HG03378 (cell line): ENCODE data around the gene CRAMP1.
"Not testable (repeated sequence)": the region's sequence is repeated elsewhere in the genome, so short reads cannot be mapped to it uniquely, and the experiment has no call there.

ENCODE experiments used
- ATAC-seq: cut with Tn5 transposase; IDR thresholded peaks from one replicate; pipeline ENCODE4 v1.9.1; 2021; ENCODE audit warnings: mild to moderate bottlenecking, moderate library complexity; ENCODE audit not compliant: unreplicated experiment

CRAMP1 gene

DNA sequence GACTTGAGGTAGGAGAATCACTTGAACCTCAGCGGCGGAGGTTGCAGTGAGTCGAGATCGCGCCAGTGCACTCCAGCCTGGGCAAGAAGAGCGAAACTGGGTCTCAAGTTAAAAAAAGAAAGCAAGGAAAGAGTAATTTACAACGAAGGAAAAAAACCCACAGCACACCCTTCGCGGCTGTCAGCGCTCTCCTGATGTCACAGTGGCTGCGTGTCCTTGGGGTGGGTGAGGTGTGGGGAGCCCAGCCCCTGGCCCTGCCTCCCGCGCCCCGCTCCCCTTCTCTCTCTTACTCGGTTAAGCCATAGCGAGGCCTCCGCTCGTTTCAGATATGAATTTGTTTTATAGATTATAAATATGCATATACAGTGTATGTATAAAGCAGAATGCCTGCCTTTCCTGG lies 65.2 kb downstream of the CRAMP1 start:
- no peak for ATAC-seq

DNA sequence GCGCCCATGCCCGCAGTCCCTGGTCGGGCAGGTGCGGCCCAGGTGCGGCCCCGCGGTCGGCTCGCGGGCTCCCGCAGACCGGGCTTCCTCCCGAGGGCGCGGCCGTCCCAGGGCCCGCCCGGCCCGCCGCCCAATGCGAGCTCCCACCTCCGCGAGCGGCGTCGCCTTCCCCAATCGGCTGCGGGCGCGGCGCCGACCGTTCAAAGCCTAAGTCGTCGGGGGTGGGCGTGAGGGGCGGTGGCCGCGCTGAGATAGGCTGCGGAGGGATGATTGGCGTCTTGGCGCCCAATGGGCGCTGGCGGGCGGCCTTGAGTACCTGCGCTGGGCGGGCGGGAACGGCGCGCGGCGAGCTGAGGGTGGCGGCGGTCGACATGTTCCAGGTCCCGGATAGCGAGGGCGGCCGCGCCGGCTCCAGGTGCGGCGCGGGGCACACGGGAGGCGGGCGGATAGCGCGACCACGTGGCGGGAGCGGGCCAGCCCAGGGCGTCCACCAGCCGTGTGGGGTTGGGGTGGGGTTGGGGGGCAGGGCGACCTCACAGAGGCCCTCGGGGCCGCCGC lies 65.9 kb downstream of the CRAMP1 start, which contains the start of gene JPT2:
TSS of gene JPT2 (plus strand) at position 338 of the 558 bp plus-strand sequence. CDS start at position 372, 34 bp downstream.
- ATAC-seq: peak; percentile 79

DNA sequence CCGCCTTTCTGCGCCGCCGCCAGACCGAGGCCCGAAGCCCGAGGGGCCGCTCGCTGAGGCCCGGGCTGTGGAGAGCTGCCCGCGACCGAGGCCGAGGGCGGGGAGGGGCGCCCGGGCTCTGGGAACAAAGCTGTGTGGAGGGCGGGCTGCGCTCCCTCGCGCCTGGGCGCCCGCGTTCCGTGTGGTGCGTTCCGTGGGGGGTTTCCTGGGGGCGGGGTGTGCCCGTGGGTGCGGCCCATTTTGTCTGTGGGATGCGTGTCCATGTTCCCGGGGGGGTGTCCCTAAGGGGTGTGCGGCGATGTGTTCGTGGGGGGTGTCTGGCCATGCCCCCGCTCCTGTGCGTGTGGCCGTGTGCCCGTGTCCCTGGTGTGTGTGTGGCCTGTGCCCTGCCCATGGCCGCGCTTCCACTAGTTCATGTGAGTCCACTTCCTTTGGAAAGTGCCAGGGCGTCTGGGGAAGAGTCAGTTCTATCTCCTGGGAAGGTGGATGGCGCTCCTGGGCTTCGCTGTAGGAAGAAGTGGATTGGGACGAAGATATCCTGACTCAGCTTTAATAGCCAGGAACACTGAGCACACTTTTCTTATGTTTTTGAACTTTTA lies 66.4 kb downstream of the CRAMP1 start:
- ATAC-seq: no peak

DNA sequence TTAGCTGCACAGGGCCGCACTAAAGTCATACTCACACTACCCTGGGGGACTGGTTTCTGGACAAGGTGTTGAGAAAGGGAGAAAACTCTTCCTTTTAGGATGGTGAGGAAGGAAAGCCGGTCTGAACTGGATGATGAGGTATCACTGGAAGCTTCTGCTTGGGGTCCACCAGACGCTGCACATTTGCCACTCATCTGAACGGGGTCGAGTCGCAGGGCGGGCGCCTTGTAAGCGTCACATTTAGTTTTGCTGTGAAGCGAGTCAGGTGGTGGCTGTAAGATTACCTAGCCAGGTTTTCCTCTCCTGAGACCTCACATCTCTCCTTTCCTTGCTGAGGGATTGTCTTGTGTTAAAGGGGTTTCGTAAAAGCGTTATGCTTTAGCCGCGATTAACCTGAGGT lies 68.2 kb downstream of the CRAMP1 start:
- no peak for ATAC-seq

DNA sequence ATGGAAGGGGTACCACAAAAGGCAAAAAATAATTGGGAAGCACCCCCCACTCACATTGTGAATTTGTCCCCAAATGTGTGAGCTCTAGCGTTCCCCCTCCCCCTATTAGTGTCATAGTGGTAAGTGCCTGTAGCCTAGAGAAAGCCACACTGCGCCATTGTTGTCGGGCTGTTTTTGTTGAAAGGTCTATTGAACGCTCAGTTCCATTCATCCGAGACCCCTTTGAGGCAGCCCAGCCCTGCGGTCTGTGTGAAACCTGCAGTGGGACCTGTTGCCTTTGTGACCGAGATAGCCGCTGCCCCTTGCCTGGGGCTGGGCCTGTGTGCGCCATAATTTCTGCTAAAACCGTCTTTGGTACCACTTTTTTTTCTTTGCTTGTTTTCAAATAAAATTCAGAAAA lies 68.9 kb downstream of the CRAMP1 start:
- ATAC-seq: no peak

DNA sequence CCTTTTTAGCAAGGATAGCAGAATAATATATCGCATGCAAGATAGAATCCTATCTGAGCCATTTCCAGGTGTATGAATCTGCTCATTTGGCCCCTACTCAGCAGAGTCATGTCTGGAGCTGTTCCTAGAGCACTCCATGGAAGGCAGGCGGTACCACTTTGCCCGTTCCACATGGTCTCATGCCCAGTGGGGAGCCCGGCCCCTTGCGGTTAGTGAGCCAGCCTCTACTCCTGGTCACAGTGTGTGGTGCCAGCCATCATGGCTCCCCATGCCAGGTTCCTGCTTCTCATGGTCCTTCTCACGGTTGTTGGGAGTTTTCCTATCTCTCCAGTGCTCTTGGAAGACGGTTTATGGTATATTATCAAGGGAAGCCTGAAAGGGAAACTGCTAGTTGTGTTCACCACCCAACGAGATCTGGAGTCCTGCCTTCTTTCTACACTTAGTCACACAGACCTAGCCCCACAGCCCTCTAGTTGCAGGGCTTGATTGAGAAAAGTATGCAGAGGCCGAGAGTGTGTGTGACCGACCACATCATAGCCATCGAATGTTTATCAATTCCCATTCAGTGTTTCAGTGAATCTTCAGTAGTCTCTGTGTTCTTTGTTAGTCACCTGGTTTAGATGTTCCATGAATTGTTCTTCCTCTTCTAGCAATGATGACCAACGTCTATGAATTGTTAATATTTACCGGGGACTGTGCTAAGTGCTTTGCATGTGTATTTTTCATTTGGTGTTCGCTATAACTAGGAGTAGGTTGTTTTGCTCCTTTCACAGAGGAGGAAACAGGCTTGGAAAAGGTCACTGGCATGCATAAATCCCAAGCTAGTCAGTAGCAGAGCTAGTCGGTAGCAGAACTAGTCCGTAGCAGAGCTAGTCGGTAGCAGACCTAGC lies 75.5 kb downstream of the CRAMP1 start:
- ATAC-seq: no peak

DNA sequence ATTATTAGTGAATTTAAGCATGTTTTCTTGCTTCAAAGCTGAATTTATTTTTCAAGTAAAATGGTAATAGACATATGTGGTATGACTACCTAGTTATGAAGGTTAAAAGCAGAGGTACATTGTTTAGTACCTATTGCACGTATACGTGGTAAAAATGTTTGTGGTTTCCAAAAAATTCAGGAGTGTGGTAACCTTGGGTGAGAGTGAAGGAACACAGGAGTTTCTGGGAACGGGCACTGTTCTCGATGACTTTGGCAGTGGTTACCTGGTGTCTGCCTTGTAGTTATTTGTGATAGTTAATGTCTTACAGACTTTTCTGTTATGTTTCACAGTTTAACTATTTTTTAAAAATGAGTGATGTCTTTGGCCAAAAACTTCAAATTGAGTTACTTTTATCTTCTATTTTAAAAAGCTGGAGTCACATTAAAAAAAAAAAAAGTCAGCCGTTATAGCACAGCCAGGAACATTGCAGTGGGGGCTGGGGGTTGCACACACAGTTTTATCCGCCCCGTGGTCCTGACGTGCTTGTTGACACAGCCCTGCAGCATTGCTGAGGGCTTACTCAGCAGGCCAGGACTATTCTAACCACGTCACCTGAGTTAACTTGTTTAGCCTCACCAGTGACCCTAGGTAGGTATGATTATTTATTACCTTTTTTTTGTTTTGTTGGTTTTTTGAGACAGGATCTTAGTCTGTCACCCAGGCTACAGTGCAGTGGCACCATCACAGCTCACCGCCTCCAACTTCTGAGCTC lies 76.8 kb downstream of the CRAMP1 start:
- no peak for ATAC-seq

DNA sequence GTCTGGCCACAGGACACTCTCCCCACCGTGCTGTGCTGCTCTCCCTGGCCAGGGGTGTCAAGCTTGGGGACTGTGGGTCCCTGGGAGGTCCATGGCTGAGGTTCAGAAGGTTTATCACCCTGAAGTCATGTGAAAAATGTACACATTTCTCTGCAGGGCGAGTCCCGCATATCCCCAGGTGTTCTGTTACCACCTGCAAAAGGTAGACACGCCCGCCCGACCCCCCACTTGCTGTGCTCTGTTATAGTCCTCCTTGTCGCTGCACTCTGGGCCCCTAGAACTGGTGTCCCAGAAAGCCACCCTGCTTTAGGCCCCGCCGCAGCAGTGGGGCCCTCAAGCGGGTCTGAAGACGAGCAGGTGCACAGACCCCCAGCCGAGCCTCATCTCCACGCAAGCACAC lies 77.7 kb downstream of the CRAMP1 start:
- ATAC-seq: no peak

DNA sequence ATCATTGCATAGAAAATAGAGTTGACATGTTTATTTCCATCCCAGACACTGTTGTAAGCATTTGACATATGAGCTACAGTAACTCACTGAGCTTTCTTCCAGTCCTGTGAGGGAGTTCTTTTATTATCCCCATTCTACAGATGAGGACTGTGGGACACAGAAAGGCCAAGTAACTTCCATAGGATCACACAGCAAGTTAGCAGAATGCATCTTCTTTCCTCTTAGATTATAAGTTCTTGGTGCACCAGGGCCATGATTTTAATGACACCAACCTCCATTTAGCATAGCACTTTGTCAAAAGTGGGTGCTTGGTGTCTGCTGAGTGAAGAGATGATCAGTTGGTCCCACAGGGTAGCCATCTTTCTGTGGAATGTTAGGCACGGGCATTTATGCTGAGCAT lies 78.7 kb downstream of the CRAMP1 start:
- ATAC-seq: no peak

DNA sequence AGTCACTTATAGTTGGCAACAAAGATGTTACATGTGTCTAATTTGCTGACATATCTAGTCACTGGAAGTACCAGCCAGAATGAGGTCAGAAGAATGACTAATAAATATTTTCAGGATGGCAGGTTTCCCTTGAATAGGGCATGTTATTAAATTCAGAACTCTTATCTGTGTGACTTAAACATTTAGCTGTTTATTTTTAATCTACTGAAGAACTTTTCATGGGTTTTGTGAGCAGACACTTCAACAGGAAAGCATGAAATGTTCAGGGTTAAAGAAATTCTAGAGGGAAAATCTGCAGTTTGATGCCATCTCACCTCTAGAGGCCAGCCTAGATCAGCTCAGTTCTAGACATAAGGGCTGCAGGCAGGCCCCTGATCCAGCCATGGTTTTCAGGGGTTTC lies 79.1 kb downstream of the CRAMP1 start:
- ATAC-seq: no peak

DNA sequence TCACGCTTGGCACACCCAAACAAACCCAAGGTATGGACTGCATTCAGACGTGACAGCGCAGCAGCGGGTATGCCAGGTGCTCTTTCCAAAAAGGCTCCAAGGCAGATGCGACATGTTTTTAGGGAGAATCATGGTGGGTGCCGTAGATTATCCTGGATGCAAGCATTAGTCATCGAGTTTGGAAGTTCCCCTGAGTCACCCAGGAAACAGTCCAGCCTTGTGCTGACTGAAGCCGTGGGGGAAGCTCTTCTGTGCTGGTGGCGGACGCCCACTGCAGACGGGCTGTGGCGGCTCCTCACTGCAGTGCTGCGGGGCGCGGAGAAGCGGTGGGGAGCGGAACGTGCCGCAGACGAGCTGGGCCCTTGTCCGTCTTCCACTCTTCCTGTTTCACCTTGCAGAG lies 79.8 kb downstream of the CRAMP1 start:
- ATAC-seq: no peak

DNA sequence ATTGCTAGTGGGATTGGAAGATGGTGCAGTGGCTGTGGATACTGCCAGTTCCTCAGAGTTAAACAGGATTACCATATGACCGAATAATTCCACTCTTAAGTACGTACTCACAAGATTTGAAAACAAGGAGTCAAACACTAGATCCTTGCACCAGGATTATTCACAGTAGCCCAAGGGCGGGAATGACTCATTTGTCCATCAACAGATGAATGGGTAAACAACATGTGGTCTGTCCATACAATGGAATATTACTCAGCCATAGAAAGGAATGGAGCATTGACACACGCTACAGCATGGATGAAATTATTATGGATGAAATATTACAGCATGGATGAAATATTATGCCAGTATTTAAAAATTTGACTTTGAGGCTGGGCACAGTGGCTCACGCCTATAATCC lies 84.7 kb downstream of the CRAMP1 start:
- no peak for ATAC-seq

DNA sequence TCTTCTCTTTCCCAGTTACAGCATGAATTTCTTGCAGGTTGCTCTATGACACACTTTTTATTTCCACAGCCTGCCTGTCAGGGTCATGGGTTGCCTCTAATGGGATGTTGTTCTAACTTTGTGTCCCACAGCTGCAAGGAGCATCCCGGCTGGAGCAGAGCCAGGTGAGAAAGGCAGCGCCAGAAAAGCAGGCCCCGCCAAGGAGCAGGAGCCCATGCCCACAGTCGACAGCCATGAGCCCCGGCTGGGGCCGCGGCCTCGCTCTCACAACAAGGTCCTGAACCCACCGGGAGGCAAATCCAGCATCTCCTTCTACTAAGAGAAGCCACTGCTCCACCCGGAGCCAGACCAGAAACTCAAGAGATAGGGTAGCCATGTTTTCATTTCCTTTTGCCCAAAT lies 86.5 kb downstream of the CRAMP1 start:
- no peak for ATAC-seq

DNA sequence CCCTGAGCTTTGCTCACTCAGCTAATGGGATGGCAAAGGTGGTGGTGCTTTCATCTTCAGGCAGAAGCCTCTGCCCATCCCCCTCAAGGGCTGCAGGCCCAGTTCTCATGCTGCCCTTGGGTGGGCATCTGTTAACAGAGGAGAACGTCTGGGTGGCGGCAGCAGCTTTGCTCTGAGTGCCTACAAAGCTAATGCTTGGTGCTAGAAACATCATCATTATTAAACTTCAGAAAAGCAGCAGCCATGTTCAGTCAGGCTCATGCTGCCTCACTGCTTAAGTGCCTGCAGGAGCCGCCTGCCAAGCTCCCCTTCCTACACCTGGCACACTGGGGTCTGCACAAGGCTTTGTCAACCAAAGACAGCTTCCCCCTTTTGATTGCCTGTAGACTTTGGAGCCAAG lies 88.1 kb downstream of the CRAMP1 start:
- no peak for ATAC-seq

DNA sequence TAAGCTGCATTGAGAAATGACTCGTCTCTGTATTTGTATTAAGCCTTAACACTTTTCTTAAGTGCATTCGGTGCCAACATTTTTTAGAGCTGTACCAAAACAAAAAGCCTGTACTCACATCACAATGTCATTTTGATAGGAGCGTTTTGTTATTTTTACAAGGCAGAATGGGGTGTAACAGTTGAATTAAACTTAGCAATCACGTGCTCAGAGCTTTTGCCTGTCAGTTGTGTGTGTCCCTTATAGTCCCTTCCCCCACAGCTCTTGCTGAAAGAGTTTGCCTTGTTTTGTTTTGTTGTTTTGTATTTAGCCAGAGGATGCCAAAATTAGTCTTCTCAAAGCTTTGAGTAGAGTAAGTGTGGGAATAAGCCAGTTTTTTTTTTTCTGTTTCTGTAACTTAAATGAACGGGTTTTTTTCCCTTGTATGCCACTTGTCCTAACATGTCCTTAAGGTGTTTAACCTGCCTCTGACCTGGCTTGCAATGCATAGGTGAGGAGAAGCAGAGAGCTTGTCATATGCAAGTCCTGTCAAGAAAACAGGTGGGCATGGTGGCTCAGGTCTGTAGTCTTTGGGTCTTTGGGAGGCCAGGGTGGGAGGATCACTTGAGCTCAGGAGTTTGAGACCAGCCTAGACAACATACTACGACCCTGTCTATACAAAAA lies 89.2 kb downstream of the CRAMP1 start:
- no peak for ATAC-seq

DNA sequence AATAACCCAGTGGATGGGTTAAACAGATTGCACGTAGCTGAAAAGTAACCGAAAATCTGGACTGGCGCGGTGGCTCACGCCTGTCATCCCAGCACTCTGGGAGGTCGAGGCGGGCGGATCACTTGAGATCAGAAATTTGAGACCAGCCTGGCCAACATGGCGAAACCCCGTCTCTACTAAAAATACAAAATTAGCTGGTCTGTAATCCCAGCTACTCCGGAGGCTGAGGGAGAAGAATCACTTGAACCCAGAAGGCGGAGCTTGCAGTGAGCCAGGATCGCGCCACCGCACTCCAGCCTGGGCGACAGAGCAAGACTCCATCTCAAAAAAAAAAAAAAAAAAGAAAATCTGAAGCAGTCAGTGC lies 93.1 kb downstream of the CRAMP1 start:
- not testable (repeated sequence) for ATAC-seq

DNA sequence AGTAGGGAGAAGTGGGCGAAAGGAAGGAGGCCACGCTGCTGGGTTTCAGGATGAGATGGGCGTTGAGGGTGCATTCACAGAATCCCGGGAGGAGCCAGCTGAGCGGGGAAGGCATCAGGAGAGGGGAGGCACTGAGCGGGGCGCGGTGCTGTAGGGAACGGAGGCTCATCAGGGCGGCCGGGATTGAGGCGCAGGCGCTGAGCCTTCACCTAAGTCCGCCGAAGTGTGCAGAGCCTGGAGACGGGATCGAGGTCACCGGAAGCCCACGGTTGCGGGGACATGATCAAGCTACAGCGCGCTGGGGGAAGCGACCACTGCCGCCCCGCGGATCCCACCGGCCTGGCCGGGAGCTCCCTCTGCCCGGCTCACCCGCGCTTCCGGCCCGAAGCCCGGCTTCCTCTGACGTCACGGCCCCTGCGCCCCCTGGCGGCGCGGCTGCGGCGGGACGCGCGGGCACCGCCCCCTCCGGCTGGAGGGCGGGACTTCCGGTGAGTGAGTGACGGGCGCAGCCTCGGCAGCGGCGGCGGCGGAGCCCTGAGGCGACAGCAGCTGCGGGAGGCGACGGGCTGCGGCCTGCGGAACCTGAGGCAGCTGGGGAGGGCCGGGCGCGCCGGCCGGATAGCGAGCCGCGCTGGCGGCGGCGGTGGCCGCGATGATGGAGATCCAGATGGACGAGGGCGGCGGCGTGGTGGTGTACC lies 93.7 kb downstream of the CRAMP1 start, which contains the start of gene MAPK8IP3:
TSS of gene MAPK8IP3 (plus strand) at position 508 of the 698 bp plus-strand sequence. CDS start at position 653, 145 bp downstream.
- ATAC-seq: peak; percentile 58

DNA sequence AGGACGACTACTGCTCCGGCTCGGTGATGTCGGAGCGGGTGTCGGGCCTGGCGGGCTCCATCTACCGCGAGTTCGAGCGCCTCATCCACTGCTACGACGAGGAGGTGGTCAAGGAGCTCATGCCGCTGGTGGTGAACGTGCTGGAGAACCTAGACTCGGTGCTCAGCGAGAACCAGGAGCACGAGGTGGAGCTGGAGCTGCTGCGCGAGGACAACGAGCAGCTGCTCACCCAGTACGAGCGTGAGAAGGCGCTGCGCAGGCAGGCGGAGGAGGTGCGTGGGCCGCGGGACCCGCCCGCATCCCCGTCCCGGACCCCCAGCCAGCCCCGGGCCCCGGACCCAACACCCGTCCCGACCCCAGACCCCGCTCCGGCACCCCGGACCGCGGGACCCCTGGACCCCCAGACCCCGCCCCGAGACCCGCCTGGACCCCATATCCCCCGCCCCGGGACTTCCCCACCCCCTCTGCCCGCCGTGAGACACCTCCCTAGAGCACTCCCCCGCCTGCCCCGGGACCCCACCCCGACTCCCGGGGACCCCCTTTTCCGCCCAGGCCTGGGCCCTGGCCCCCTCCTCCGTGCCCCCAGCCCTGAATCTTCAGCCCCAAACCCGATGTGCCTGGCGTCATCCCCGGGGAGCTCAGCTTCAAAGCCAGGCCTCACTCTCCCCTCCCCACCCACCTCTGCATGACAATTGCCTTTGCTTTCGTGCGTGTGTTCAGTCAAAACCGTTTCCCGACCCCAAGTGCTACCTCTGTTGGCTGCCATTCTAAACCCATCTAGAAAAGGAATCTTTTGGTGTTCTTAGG lies 94.4 kb downstream of the CRAMP1 start:
- peak; percentile 3 for ATAC-seq

DNA sequence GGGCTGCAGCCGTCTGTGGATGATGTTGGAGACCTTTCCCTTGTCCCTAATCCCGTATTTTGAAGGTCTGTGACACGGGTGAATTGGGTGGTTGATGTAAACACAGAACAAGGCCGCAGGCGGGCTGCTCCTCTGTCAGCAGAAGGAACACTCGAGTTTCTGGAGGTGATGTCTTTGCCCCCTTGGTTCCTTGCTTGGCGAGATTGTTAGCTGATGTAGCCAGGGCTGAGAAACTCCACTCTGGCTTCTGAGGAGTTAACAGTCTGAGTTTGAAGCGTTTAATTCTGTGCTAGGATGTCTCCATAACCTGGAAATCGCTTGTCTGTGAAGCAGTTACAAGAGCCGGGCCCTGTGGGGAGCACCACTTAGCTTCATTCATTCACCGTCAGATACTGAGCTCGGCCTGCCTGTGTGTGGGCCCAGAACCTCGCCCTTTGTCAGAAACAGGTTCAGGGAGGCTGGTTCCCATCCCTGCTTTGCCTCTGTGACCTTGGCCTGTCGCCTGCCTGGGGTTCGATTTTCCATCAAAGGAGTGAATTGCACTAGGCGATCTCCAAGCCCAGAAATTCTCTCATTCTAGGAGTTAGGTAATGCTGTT lies 95.1 kb downstream of the CRAMP1 start:
- no peak for ATAC-seq
